ENCODE measurements around the gene ABCC1.

DNA sequence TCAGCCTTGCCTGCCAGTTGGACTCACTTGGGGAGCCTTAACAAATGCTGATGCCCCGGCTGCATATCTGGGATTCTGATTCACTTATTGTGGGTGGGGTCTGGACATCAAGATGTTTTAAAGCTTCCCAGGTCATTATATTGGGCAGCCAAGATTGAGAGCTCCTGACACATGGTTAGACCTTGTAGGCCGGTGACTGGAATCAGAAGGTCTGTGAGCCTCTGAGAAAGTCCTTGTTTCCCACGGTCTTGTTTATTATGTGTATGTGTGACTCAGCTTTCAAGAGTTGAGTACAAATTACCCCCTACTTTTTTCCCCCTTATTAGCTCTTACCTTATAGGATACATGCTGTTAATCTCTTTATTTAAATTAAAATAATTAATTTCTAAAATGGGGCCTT is 103.5 kb downstream of the ABCC1 start:
- TF ChIP-seq, protein P1, sequence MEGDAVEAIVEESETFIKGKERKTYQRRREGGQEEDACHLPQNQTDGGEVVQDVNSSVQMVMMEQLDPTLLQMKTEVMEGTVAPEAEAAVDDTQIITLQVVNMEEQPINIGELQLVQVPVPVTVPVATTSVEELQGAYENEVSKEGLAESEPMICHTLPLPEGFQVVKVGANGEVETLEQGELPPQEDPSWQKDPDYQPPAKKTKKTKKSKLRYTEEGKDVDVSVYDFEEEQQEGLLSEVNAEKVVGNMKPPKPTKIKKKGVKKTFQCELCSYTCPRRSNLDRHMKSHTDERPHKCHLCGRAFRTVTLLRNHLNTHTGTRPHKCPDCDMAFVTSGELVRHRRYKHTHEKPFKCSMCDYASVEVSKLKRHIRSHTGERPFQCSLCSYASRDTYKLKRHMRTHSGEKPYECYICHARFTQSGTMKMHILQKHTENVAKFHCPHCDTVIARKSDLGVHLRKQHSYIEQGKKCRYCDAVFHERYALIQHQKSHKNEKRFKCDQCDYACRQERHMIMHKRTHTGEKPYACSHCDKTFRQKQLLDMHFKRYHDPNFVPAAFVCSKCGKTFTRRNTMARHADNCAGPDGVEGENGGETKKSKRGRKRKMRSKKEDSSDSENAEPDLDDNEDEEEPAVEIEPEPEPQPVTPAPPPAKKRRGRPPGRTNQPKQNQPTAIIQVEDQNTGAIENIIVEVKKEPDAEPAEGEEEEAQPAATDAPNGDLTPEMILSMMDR (IDR thresholded peaks at IDR 0.05; ENCODE audit: control extremely low read depth in 1 of 3, insufficient read depth in 1 of 3, low read depth in 1 of 3, low read length in 3 of 3), result no peak
- no peak for TF ChIP-seq HDAC6 (IDR thresholded peaks at IDR 0.05; ENCODE audit: low read depth, low read length)
- TF ChIP-seq EZH2 (IDR thresholded peaks at IDR 0.05; ENCODE audit: low read depth, low read length, severe bottlenecking), result no peak
- TF ChIP-seq, protein P2, sequence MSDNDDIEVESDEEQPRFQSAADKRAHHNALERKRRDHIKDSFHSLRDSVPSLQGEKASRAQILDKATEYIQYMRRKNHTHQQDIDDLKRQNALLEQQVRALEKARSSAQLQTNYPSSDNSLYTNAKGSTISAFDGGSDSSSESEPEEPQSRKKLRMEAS (IDR thresholded peaks at IDR 0.05), result no peak
- TF ChIP-seq KDM1A (IDR thresholded peaks at IDR 0.05; ENCODE audit: borderline replicate concordance, low read length), result no peak
- no peak for TF ChIP-seq HDAC2 (IDR thresholded peaks at IDR 0.05; ENCODE audit: borderline replicate concordance in 1 of 2, low read depth in 2 of 2, low read length in 2 of 2)
- no peak for TF ChIP-seq JUND (IDR thresholded peaks at IDR 0.05; ENCODE audit: low read length)
- TF ChIP-seq KDM5A (IDR thresholded peaks at IDR 0.05; ENCODE audit: low read length), result no peak
- TF ChIP-seq POLR2AphosphoS5 (IDR thresholded peaks at IDR 0.05; ENCODE audit: low read depth, low read length), result no peak
- TF ChIP-seq SP2 (IDR thresholded peaks at IDR 0.05; ENCODE audit: low read length), result no peak
- TF ChIP-seq, protein P3, sequence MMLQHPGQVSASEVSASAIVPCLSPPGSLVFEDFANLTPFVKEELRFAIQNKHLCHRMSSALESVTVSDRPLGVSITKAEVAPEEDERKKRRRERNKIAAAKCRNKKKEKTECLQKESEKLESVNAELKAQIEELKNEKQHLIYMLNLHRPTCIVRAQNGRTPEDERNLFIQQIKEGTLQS (IDR thresholded peaks at IDR 0.05; ENCODE audit: insufficient read depth, low read depth, low read length), result no peak
- no peak for TF ChIP-seq POLR2A (IDR thresholded peaks at IDR 0.05; ENCODE audit: control extremely low read depth in 1 of 2, low read depth in 2 of 2, low read length in 2 of 2)
